Brain pericyte (primary cell): Measurements from ENCODE around the gene MRE11.
A peak's percentile ranks its signal among the peaks of the same experiment; 100 is the strongest.

Experiments used
- DNase-seq: peaks from one replicate; pipeline ENCODE4 v3.0.0-alpha.2; 2012; ENCODE audit warnings: low read depth, low spot score

MRE11 gene

GRCh38 chr11:94493281-94494125 is at the start of gene MRE11, which contains the start of gene ANKRD49:
Gene MRE11 (minus strand): TSS chr11:94493844. CDS start chr11:94492801, 1,043 bp downstream.
Gene ANKRD49 (plus strand): TSS chr11:94493984. CDS start chr11:94496694, 2,710 bp downstream.
- DNase-seq = peak; percentile 94

DNA sequence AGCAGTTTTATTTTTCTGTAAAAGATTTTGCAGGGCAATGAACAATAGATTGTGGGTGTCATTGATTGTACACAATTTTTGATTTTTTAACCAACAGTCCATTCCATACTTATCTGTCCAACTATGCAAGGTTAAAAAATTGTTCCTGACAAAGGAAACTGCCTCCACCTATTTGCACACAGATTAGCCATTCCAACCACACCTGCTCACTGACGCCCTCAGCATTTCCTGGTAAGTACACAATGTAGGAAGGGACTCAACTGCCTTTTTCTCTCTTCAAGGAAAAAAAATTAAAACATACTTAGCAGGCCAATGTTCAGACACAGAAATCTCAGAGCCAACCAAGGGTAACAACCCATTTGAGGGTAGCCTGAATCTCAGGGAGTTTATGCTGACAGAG is 45.8 kb upstream of the MRE11 start:
- no peak for DNase-seq

- no peak for DNase-seq
These were observed 43.5 kb upstream of the MRE11 start for GRCh38 chr11:94537031-94537600.

DNA sequence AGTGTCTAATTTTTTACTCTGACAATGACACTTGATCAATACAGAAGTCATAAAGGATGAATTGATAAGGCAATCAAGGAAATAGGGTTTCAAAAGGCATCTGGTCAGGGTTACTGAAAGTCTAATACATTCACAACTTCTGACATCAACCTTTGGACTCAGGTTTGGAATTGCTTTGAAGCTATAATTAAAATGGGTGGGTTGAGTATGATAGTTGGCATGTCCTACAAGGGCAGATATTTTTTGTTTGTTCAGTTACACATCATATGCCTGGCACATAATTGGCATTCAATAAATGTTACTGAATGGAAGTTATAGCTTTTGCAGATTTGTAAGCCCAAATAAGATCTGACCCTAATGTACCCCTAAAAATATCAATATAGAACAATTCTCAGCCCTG is 42.7 kb upstream of the MRE11 start:
- DNase-seq = no peak

DNA sequence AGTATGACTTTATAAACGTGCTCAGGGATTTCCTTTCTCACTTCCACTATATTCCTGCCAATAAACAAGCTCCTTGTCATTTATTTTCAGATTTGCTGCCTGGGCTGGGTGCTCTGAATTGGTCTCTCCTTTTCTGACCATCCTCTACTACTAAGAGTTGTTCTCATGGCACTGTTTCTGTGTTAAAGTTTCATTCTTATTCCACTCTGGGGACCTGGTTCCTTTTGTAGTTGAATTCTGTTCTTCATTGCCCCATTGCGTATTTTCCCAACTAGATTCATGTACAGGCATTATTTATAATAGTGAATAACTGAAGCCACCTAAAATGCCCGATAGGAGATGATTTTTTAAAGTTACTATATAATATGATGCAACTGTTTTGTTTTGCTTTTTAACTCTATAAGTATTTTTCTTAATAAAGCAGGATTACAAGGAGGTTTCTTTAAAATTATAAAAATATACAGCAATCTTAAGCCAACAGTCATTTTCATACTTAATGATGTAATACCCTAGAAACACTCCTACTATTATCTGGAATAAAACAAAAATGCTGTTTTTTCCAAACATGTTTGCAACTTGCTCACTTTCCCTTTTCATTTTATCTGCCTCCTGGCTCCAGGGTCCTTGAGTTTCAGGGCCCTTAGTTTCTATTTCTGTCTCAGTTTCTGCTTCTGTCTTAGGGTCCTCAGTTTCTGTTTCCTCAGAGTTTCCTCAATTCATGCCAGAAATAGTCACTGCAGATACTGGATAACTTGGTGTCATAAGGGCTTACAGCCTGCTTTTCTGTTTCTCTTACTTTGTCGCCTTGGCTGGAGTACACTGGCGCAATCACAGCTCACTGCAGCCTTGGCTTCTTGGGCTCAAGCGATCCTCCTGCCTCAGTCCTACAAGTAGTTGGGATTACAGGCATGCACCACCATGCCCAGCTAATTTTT is 40.3 kb upstream of the MRE11 start:
- DNase-seq = no peak

DNA sequence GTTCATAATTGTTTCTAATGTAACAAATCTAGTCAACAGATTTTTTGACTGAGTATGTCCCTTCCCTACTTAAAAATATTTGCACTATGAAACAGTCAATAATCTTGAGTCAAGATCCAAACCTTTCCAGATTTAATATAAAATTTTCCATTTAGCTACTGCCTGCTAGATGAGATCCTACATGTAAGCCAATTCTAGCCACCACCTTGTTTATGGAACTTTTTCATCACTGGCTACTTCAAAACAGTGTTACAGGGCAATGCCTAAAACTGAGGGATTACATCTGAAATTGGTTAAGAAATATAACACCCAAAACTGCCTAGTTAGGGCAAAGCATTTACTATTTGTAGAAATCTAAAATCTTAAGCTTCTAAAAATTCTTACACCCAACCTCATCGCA is 39.6 kb upstream of the MRE11 start:
- no peak for DNase-seq

GRCh38 chr11:94532211-94532610 is 38.6 kb upstream of the MRE11 start:
- no peak for DNase-seq

DNA sequence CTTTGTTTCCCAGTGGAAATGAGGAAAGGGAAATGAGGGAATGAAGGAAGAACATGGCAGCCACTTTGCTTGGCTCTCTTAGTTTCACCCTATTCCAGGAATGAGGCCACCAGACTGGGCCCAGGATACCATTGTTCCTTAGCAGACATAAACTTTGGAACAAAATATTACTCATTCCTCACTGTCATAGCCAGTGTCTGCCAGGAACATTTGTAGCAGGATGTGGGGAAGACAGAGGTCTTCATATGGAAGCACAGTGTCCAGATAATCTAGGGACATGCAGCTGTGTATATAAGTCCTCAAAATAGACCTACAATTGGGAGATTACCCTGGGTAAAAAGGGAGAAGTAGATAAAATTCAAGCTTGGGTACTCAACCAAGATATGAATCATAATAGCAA is 34.9 kb upstream of the MRE11 start:
- no peak for DNase-seq

DNA sequence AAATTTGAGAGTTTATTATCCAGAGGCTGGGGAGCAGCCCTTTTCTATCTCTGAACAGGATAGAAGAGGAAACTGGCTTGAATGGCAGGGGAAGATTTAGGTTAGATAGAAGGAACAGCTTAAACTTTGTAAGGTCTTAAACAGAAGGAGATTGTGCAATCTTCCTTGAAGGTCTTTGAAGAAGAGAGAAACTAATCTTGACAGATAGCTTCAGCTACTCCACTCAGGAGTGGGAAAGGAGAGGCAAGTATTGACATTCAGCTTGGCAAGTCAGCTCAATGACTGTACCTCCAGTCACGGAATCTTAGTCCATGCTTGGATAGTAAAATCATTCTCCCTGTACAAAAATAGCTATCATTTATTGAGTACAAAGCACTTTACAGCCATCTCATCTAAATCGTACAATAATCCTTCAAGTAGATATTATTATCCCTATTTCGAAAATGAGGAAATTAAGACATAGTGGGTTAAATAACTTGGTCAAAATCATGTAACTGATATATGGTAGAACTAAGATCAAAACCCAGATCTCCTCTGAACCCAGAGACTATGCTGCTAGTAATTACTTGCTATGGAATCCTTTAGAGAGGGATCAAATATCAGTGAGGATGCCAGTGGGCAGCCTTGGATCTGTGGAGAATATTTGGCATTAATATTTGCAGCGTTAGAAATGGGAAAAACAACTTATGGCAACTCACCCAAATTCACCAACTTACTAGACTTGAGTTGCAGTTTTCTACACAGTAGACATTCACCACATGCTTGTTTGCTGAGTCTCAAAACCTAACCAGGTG is 33.2 kb upstream of the MRE11 start:
- DNase-seq = no peak

GRCh38 chr11:94525546-94526324 is 32.1 kb upstream of the MRE11 start:
- no peak for DNase-seq

- DNase-seq = no peak
These were observed 30.7 kb upstream of the MRE11 start for GRCh38 chr11:94524341-94524740.

DNA sequence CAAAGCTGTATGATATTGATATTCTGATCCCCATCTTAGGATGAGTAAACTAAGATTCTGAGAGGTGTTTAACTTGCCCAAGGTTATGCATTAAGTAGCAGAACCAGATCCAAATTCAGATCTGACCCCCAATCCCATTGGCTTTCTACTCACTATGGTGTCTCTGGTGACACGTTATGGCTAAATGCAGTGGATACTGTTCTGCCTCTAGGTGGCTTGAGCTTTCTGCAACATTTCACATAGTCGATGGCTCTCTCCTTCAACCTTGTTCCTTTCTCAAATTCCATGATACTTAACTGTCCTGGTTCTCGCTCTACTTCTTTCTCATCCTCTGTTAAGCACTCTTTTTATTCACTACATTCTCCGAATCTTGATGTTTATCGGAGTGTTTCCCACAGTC is 28.0 kb upstream of the MRE11 start:
- DNase-seq = no peak

DNA sequence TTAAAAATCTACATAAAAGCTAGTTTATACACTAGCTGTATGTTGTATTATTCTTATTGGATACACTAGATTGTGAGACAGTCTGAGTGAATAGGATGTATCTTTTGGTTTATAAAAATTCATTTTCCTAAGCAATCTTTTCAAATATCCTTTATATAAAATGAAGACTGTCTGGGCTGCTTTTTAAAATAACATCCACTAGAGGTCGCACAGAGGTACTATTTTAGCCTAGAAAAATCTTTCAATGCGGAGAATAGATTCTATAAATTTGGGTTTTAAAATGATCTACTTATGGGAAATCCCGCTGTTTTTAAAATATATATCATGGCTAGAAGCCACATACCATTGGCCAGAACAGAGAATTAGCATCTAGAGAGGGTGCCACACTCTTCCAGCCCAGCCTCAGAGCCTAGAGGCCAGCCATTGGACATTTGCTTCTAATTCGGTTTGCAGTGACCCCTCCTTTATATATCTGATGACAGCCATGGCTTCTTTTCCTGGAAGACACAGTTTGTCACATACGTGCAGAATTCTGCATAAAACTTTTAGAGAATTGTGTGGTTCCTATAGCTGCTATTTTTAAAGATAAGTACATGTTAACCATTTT is 25.9 kb upstream of the MRE11 start:
- DNase-seq = no peak

GRCh38 chr11:94518300-94518699 is 24.7 kb upstream of the MRE11 start:
- DNase-seq = no peak

DNA sequence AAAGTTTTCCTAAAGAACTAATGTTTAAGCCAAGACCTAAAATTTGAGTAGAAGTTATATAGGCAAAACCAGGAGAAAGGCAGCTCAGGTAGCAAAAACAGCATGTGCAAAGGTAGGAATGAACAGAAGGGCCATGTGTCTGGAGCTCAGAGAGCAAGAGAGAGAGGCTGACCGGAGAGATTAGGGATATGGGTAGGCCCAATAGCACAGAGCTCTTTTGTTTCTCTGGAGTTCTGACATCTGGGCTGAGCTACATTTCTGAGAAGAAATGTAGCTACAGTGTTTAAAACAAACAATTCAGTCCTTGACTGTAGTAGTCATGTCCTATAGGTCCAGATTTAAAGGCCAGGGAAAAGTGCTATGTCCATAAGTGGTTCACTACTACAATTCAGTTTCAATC is 23.1 kb upstream of the MRE11 start:
- DNase-seq = no peak

DNA sequence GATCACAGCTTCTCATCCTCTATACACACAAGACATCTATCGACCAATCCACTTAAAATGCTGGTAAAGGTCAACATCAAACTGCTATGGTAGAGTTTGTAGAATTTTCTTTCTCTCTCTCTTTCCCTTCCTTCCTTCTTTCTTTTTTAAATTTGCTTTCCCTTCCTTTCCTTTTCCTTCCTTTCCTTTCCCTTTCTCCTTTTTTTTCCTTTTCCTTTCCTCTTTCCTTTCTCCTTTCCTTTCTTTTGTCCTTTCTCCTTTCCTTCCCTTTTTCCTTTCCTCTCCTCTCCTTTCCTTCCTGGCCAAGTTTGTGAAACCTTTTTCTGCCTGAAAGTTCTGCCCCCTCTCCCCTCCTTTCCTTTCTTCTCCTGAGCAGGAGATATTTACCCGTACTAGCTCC is 21.8 kb upstream of the MRE11 start:
- no peak for DNase-seq

DNA sequence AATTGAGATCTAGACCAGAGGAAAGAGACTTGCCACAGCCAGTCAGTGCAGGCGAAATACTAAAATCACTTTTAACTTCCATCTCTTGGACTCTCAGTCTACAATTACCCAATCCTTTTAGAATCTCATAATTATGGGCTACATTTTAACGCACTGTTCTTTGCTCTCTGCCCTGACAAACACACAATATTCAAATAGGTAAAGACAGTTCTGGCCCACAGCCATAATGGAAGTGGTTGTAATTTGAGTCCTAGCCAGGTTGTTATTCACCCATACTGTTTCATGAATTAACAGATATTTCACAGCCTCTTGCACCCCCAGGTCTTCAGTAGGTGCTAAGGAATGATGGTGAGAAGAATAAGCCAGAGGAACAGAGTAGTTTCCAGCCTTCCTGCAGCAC is 19.4 kb upstream of the MRE11 start:
- DNase-seq = no peak

DNA sequence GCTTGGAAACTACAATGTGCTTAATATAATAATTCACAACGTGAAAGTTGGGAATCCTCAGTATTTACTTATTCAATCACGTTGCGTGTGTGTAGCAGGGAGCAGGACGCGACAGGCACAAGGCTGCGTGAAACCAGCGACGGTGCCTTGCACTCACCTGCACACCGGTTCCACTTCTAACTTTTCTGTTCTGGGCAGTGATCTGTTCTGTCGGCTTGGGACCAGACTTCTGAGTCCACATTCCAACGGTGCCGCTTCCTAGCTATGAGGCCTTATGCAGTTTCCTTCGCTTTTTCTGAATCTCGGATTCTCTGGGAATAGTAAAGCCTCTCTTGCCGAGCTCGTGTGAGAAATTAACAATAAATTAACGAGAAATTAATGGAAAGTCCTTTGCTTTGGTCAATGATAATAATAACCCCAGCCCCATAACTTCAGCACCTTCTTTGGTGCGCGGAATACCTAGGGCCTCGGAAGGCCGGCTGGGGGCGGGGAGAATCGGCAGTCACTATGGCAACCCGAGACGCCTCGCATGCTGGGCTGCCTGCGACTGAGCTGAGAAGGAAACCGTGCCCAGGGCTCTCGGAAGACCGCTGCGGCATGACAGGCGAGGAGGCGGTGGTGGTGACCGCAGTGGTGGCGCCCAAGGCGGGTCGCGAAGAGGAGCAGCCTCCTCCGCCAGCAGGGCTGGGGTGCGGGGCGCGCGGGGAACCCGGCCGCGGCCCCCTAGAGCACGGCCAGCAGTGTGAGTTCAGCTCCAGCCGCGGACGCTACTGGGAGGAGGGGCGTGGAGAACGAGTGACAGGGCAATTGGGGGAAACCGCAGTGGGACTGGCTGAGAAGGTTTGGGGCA is 18.5 kb upstream of the MRE11 start, which contains the start of gene C11orf97:
Gene C11orf97 (plus strand): TSS at position 530 of the 850 bp plus-strand sequence. CDS start 68 bp downstream, at position 598.
- no peak for DNase-seq

DNA sequence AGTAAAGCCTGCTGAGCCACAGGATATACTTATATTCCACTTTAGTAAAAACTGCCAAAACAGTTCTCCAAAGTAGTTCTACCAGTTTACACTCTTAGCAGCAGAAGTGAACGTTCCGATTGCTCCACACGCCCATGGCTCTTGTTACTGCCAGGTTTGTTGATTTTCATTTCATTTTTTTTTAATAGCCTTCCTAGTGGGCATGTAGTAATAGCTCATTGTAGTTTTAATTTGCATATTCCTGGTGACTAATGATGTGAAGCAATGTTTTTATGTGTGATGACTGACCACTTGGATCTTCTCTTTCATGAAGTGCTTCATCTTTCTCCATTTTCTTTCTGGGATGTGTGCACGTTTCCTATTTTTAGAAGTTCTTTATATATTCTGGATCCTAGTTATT is 13.8 kb upstream of the MRE11 start:
- no peak for DNase-seq
